Measurements from ENCODE around the gene FSIP1. TPM values are rescaled to one million over a fixed set of nuclear protein-coding genes. Genes with fewer than 3 reads are reported as not detected.

FSIP1 gene
- total RNA-seq, 1 donor from 2014 or later: 0.85 TPM

DNA sequence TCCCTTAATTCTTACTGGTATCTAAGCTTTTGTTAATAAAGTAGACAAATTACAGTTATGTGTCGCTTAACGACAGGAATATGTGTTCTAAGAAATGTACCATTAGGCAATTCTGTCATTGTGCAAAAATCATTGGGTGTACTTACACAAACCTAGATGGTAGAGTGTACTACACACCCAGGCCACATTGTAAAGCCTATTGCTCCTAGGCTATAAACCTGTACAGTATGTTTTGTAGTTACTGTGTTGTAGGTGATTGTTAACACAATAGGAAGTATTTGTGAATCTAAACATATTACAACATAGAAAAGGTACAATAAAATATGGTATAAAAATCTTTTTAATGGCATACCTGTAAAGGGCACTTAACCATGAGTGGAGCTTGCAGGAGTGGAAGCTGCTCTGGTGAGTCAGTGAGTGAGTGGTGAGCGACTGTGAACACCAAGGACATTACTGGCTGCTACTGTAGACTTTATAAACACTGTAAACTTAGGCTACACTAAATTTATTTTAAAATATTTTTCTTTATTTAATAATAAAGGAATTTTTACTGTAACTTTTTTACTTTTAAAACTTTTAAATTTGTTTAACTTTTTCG, 47.4 kb downstream of the FSIP1 start:
- no peak for ATAC-seq
- intact Hi-C loops (cut with DNase I): no loop called here

DNA sequence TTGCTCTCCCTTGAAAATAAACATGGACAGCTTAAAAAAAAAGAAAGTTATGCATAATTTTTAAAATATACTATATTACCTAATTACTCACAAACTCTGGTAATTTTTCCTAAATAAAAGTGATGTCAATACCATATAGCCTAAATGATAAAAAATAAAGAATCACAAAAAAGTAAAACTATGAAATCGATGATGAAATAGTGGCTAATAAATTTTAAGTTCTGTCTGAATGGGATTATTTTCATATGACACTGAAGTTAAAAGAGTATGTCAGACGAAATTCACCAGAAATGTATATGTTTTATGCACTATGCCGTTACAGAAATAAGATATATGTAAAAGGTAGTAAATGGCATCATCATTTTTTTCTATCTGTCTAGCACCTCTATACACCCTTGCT, 51.4 kb downstream of the FSIP1 start:
- intact Hi-C loops (cut with DNase I): loop anchor here (5.0 kb wide), 1 partner anchor 1539 kb away; no protein-coding TSS in a partner anchor
- ATAC-seq (no peak), DNase-seq (ENCODE audit: low spot score) (no peak)

More for the DNA sequence above, 47.4 kb downstream of the FSIP1 start:
- no peak for DNase-seq (ENCODE audit: low spot score)

DNA sequence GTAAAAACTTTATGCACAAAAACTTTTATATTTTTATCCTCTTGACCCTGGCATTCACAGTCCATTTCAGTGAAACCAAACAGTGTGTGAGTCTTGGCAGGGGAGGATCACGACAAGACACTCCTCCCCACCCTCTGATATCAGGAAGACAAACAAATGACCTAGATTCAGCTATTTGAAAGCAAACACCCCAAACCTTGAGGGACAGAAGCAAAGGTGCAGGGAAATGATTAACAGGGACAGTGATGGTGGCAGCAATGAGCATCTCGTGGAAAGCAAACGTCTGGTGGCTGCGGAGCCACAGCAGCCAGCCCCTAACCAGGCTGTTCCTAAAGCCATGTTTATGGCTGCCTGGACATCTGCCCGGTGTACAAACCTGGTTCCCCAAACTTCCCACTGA, 52.1 kb downstream of the FSIP1 start:
- intact Hi-C loops (cut with DNase I): loop anchor here (5.0 kb wide), 1 partner anchor 1538 kb away; no protein-coding TSS in a partner anchor
- no peak for ATAC-seq
- no peak for DNase-seq (ENCODE audit: low spot score)

DNA sequence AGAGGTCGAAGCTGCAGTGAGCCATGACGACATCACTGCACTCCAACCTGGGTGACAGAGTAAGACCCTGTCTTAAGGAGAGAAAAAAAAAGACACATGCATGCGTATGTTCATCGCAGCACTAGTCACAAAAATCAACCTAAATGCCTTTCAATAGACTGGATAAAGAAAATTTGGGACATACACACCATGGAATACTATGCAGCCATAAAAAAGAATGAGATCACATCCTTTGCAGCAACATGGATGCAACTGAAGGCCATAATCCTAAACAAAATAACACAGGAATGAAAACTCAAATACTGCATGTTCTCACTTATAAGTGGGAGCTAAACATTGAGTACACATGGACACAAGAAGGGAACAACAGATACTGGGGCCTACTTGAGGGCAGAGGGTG, 53.1 kb downstream of the FSIP1 start:
- intact Hi-C loops (cut with DNase I): no loop called here
- ATAC-seq: no peak
- no peak for DNase-seq (ENCODE audit: low spot score)

DNA sequence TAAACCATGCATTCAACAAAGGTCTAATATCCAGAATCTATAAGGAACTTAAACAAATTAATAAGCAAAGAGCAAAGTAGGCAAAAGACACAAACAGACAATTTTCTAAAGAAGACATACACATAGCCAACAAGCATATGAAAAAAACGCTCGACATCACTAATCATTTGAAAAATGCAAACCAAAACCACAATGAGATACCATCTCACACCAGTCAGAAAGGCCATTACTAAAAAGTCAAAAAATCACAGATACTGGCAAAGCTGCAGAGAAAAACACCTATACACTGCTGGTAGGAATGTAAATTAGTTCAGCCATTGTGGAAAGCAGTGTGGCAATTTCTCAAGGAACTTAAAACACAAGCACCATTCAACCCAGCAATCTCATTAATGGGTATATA, 53.8 kb downstream of the FSIP1 start:
- intact Hi-C loops (cut with DNase I): no loop called here
- DNase-seq (ENCODE audit: low spot score) (no peak), ATAC-seq (no peak)

DNA sequence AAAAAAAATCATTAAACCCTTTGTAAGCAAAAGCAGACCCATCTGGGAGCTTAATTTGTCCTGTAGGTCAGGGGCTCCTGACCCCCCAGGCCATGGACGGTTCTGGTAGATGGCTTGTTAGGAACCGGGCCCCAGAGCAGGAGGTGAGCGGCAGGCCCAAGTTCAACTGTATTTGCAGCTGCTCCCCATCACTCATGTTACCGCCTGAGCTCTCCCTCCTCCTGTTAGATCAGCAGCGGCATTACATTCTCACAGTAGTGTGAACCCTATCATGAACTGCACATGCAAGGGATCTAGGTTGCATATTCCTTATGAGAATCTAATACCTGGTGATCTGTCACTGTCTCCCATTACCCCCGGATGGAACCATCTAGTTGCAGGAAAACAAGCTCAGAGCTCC, 60.7 kb downstream of the FSIP1 start:
- intact Hi-C loops (cut with DNase I): no loop called here
- ATAC-seq (no peak), DNase-seq (ENCODE audit: low spot score) (no peak)

DNA sequence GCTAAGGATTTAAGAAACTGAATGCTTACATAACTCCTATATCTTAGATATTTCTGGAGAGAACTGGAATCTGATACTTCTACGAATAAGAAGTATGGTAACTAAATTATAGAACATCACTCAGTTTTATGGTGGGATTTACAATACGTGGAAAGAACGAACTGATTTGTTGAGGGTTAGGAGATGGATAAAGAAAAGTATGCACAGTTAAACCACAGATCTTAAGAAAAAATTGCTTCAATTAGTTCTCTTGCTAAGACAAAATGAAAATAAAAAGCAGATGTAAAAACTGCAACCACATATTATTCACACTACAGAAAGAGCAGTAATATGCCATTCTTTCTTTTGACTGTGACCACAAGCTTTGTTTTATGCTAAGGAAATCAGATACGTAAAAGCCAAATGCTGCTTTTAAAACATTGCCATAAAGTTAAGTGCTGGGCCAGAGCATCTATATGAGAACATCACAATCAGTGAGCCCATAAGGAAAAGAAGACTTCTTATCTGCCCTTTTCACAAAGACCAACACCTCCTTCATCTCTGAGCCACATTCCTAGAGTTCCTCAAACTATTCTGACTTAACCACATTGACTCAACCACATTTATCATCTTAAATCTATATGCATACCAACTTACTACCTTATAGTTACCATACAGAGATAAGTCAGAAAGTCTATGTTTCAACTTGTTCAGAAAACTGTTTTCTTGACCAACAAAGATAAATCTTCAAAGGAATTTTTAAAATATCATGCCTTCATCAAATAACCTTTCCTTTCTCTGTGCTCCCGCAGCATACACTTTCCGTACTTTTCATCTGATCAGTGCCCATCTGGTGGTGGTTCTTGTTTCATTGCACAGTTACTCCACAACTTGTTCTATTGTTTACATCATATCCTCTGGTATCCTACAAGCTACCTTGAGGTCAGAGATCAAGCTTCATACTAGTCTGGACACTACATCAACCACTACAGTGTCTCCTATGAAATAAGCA, 61.7 kb downstream of the FSIP1 start:
- ATAC-seq (no peak), DNase-seq (ENCODE audit: low spot score) (no peak)
- intact Hi-C loops (cut with DNase I): no loop called here

DNA sequence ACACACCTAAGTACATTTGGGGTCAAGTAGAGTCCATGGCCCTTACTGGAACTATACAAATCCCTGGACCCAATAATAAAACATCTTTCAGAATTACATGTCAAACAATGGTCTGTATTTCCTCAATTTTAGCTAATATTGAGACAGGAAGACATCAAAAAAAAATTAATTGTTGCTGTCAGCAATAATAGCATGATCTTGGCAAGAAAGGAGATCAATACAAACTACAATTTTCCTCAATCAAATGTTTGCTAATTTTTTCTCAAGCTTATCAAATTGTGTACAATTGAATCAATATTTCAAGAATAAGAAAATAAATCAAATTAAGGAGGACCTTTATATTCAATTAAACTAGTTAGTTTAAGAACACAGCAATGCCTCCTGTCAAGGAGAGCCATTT, 62.6 kb downstream of the FSIP1 start:
- intact Hi-C loops (cut with DNase I): no loop called here
- ATAC-seq (no peak), DNase-seq (ENCODE audit: low spot score) (no peak)

DNA sequence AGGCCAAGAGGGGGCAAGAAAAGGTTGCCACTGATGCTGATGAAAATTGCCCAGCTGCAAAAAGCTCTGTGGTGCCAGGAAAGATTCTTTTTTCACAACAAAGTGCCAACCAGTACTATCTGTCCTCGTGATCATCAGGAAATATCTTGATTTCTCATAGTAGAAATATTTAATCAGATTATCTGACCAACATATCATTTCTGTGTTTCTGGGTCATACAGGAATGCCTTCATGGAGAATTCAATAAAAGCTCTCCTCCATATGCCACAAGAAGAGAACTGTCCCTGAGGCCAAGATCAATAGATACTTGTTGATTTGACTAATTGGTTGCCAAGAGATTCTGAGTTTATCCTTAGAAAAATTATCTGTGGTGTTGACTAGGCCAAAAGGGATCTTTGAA, 63.5 kb downstream of the FSIP1 start:
- DNase-seq (ENCODE audit: low spot score): no peak
- intact Hi-C loops (cut with DNase I): no loop called here
- no peak for ATAC-seq

DNA sequence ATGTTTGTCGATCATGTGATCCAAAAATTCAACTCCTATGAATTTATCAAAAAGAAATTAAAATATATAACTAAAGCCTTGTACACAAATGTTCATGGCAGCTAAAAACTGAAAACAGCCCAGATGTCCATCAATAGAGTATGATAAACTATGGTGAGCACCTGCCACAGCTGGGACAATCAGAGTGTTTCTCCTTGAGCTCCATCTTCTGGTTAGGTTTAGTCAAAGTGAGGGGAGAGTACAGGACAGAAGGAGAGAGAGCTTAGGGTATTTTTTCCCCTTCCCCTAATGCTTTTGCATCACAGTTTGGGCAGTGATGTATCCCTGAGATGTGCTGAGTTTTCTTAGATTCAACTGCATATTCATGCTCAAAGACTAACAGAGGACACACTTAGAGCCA, 65.5 kb downstream of the FSIP1 start:
- DNase-seq (ENCODE audit: low spot score): no peak
- ATAC-seq: no peak
- intact Hi-C loops (cut with DNase I): no loop called here

DNA sequence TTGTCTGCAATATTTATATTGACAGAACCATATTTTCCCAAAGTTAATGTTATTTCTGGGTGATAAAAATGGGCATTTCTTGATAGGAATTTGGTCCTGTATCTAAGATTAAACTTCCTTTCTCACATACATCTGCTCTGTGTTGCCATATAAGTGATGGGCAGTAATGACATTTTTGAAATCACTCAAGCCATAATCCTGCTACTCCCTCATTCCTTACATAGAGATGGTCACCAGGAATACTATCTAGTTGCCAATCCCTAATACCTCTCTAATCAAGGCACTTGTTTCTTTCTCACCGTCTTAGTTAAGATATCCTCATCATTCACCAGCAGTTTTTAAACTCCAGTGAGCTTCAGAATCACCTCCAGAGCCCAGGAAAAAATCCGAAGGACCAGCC, 68.4 kb downstream of the FSIP1 start:
- ATAC-seq (no peak), DNase-seq (ENCODE audit: low spot score) (no peak)
- intact Hi-C loops (cut with DNase I): no loop called here

DNA sequence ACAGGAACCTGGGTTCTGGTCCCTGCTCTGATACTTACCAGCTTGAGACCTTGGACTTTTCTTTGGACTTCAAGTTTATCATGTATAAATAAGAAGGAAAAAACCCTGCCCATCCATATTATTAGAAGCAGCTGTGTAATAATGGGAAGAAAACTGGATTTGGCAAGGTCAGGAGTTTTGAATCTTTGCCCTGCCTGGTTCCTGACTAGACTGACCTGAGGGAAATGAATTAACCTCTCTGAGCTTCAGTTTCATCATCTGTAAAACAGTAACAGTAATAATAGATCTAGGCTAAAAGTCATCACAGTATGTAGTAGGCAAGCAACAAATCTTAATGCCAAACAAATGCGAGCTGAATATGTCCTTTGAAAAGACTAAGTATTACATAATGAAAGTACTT, 68.8 kb downstream of the FSIP1 start:
- ATAC-seq (no peak), DNase-seq (ENCODE audit: low spot score) (no peak)
- intact Hi-C loops (cut with DNase I): no loop called here

DNA sequence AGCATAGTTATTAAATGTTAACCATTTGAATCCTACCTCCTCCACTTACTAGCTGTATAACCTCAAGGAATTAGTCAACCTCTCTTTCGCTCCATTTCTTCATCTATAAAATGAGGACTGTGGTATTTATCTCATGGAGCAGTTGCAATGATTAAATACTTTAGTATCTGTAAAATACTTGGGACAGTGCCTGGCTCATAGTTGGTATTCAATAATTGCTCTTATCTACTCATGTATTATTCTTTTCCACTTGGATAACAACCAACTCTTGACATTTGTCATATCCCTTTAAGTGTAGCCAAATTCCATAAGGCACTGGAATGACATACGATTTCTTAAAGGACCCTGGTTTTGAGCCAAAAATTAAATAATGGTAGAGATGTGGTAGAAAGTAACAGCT, 72.0 kb downstream of the FSIP1 start:
- intact Hi-C loops (cut with DNase I): no loop called here
- no peak for DNase-seq (ENCODE audit: low spot score)
- no peak for ATAC-seq

DNA sequence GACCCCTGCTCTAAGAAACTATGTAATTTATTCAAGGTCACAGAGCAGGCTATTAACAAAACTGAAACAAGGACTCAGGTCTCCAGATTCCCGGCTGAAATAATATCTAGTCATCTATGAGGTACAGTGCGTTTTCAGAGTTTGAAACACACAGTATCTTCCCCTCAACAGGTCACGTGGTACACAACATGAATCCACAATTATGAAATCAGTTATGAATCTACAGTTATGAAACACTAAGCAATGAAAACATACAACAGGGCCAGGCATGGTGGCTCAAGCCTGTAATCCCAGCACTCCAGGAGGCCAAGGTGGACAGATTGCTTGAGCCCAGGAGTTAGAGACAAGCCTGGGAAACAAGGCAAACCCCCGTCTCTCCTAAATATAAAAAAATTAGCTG, 72.7 kb downstream of the FSIP1 start:
- intact Hi-C loops (cut with DNase I): no loop called here
- no peak for ATAC-seq
- no peak for DNase-seq (ENCODE audit: low spot score)

DNA sequence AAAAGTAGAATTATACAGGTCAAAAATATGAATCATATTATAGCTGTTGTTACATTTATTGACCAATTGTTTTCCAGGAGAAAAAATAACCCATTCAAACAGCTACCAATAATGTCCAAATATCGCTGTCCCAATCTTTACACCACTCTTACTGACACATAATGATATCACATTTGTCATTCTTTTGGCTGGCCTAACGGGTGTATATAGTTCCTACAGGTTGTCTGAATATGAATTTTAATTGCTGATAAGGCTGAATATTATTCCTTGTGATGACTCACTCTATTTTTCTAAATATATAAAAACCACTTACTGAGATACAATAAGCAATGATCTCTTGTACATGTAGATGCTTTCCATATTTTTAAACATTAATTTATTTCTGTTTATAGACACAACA, 76.4 kb downstream of the FSIP1 start:
- DNase-seq (ENCODE audit: low spot score): no peak
- intact Hi-C loops (cut with DNase I): no loop called here

DNA sequence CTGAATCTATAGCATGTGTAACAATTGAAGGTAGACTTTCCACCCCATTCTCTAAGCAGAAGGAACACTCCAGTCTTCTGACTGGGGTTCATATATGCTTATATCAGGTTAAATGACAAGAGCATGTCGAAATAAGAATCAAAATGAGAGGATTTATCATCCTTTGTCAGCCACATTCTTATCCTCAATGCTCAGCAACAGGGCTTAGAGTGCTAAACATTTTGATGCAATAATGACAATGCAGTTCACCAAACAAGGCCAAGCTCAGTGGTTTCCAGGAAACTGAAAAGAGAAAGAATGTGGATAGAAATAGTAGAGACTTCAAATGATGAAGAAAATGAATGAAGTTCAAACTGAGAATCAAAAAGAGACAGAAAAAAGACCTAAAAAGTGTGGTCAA, 78.0 kb downstream of the FSIP1 start:
- intact Hi-C loops (cut with DNase I): no loop called here
- ATAC-seq (no peak), DNase-seq (ENCODE audit: low spot score) (no peak)

More for the DNA sequence above, 76.4 kb downstream of the FSIP1 start:
- no peak for ATAC-seq

DNA sequence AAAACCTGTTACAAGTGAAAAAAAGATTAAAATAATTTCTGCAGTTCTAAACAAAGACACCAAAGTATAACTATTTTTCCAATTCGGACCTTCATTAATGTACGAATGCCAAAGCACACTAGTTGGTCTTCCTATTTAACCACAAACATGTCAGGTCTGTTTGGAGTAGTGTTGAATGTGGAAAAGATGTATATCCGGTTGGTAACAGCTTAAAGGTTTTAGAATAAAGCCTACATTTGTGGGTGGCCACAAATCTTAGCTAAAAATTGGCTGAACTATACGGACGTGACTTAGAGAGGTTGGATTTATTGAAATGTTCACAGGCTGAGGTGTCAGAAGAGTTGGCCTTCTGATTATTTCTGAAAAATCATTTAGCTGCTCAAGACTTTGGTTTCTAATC, 78.4 kb downstream of the FSIP1 start:
- intact Hi-C loops (cut with DNase I): no loop called here
- DNase-seq (ENCODE audit: low spot score): no peak

DNA sequence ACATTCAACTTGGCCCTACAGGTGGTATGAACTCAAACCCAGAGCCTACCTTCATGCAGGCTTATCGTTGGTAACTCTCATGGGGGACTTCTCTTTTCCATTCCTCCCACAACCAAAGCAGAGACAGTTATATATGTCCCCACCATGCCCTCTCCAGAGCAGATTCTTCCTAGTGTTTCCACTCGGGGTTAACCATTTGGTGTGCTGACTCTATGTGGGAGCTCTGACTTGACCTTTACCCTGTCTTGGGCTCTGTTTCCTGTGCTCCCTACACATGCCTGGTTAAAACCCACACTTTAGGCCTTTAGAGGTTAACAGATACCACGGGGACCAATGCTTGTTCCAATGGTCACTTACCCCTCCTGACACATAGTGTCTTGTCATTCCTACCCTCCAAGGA, 80.7 kb downstream of the FSIP1 start:
- no peak for DNase-seq (ENCODE audit: low spot score)
- no peak for ATAC-seq
- intact Hi-C loops (cut with DNase I): no loop called here

More for the DNA sequence above, 78.4 kb downstream of the FSIP1 start:
- ATAC-seq: no peak

DNA sequence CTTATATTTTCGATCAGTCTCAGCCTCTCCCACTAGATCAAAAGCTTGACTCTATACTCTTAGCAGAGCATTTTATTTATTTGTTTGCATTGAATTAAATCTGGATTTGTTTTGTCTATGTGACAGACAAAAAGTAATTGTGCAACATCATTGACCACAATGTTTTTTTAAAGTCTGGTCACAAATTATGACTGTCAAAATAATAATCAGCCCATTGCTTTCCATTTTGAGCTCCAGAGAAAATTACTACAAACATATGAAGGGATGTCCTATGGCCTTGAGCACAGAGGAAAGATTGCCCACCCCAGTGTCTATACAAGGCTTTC, 82.3 kb downstream of the FSIP1 start:
- ATAC-seq: no peak
- intact Hi-C loops (cut with DNase I): no loop called here
- no peak for DNase-seq (ENCODE audit: low spot score)

DNA sequence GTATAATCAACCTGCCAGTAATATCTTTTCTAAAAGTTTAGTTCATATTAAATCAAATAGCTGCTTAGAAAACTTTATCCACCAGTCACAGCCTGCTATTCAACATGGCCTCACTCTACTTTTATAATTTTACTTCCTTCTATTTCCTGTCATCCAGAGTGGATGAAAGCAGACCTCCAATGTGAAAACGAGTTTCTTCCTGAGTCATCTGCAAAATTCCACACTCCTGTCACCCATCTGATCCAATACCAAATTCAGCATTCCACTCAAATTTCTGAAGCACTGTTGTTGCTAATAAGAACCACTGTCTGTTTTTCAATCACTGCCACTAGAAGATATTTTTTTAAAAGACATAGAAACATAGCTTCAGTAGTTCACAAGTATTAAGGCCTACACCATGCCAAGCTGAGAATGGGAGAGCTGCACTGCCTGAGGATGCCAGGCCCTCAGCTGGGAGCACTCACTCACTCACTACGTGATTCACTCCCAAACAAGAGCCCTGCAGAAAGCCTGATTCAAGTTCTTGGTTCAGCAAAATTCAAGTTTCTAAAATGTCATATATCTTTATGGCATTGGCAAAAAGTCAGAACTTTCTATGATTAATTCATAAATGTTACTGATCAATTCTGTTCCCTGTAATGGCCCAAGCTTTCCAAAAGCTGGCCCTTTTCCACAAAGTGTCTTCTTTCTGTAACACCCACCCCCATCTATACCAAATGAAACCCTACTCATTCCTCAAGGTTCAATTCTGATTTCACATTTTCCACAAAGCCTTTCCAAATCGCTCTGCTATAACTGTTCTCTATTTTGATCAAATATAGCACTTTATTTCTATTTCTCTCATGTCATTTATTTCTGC, 82.9 kb downstream of the FSIP1 start:
- no peak for ATAC-seq
- DNase-seq (ENCODE audit: low spot score): no peak

More for the DNA sequence above, 82.9 kb downstream of the FSIP1 start:
- intact Hi-C loops (cut with DNase I): no loop called here

Measured in sciatic nerve (tissue), 2 donors.